GM12891 (cell line): ENCODE results near the gene COL4A2.

Source experiments
- POLR2A ChIP-seq: IDR thresholded peaks from 2 replicates; pipeline ENCODE4 v1.6.1; 2011; ENCODE audit warnings: low read depth, low read length, control low read depth
- POLR2AphosphoS5 ChIP-seq: IDR thresholded peaks from 2 replicates; pipeline ENCODE4 v1.6.1; 2011; ENCODE audit warnings: low read depth, low read length, control low read depth

- TF ChIP-seq POLR2A, result no peak
- no peak for TF ChIP-seq POLR2AphosphoS5
Measured at GRCh38 chr13:110298505-110299282, 8.4 kb upstream of the COL4A2 start.
